K562 (cell line): Measurements from ENCODE around the gene FOXA3.

Experiments used
- CEBPG ChIP-seq, 3 experiments: fragments of 200-800 bp in 1 of 3; sonication (Bioruptor generic) in 1 of 3; sonication (generic) in 1 of 3; formaldehyde crosslinking in 1 of 3; IDR thresholded peaks in 2 of 3; conservative IDR thresholded peaks in 1 of 3; 2 replicates each; pipeline versions ENCODE4 v1.6.1 to v1.8.0; 2016 to 2022; ENCODE audit warnings: missing compliant biosample characterization in 2 of 3, missing genetic modification characterization in 2 of 3, mild to moderate bottlenecking in 1 of 3, missing genetic modification reagents in 1 of 3
- ELK1 ChIP-seq: sonication (generic); formaldehyde crosslinking; IDR thresholded peaks from 2 replicates; pipeline ENCODE4 v1.8.1; 2022; ENCODE audit warnings: missing genetic modification reagents
- GABPA ChIP-seq: fragments of 200-800 bp; sonication (Bioruptor generic); conservative IDR thresholded peaks from 2 replicates; pipeline ENCODE4 v1.6.1; 2016; ENCODE audit warnings: low read depth, missing genetic modification characterization, missing compliant biosample characterization
- HDAC1 ChIP-seq, 2 experiments: fragments of 450-650 bp; IDR thresholded peaks; 2 replicates each; pipeline ENCODE4 v1.6.1; 2016 to 2017; ENCODE audit warnings: inconsistent platforms in 1 of 2, mild to moderate bottlenecking in 1 of 2, moderate library complexity in 1 of 2
- KDM4B ChIP-seq, 2 experiments: fragments of 450-650 bp in 1 of 2; sonication (generic) in 1 of 2; IDR thresholded peaks; 2 replicates each; pipeline ENCODE4 v1.6.1; 2016 to 2017; ENCODE audit warnings: borderline replicate concordance in 2 of 2, antibody characterized with exemption in 1 of 2, low read depth in 1 of 2, mild to moderate bottlenecking in 1 of 2
- NR2C2 ChIP-seq, 2 experiments: fragments of 200-800 bp in 1 of 2; sonication (Bioruptor generic) in 1 of 2; sonication (generic) in 1 of 2; formaldehyde crosslinking in 1 of 2; IDR thresholded peaks; 2 replicates each; pipeline versions ENCODE4 v1.6.1 to v1.8.0; 2016 to 2022; ENCODE audit warnings: mild to moderate bottlenecking in 1 of 2, missing compliant biosample characterization in 1 of 2, missing genetic modification characterization in 1 of 2, missing genetic modification reagents in 1 of 2
- NUFIP1 ChIP-seq: fragments of 450-650 bp; IDR thresholded peaks from 2 replicates; pipeline ENCODE4 v1.6.1; 2018; ENCODE audit not compliant: partially characterized antibody
- POLR2A ChIP-seq: fragments of 450-650 bp; conservative IDR thresholded peaks from 2 replicates; pipeline ENCODE4 v1.6.1; 2016
- SP1 ChIP-seq: sonication (generic); formaldehyde crosslinking; IDR thresholded peaks from 2 replicates; pipeline ENCODE4 v1.8.1; 2022; ENCODE audit warnings: mild to moderate bottlenecking, missing genetic modification reagents
- SRF ChIP-seq, 2 experiments: fragments of 250-450, 450-650 bp in 1 of 2; sonication (Bioruptor Pico) in 1 of 2; sonication (generic) in 1 of 2; formaldehyde crosslinking; IDR thresholded peaks; 2 replicates each; pipeline versions ENCODE4 v1.5.0 to v1.5.1; 2020 to 2022; ENCODE audit warnings: mild to moderate bottlenecking in 1 of 2, missing genetic modification reagents in 1 of 2
- ZNF311 ChIP-seq: fragments of 250-450 bp; sonication (Bioruptor Pico); IDR thresholded peaks from 2 replicates; pipeline ENCODE4 v1.4.0; 2020; ENCODE audit warnings: mild to moderate bottlenecking, moderate library complexity
- TF ChIP-seq, protein P1 (sequence below), 3 experiments: IDR thresholded peaks in 2 of 3; conservative IDR thresholded peaks in 1 of 3; 2 replicates each; pipeline ENCODE4 v1.5.1; 2011 to 2012; ENCODE audit warnings: low read length in 3 of 3, mild to moderate bottlenecking in 3 of 3, control low read depth in 2 of 3, improper control_type of control experiment in 1 of 3, inconsistent platforms in 1 of 3, low read depth in 1 of 3, mixed read lengths in 1 of 3, moderate library complexity in 1 of 3; ENCODE audit not compliant: insufficient read depth in 2 of 3

DNA sequence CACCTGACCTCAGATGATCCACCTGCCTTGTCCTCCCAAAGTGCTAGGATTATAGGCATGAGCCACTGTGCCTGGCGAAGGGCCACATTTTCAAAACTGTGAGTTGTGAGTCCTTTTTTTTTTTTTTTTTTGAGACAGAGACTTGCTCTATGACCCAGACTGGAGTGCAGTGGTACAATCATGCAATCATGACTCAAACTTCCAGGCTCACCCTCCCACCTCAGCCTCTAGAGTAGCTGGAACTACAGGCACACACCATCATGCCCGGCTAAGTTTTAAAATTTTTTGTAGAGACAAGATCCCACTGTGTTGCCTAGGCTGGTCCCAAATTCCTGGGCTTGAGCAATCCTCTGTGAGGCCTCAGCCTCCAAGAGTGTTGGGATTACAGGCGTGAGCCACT lies 42.1 kb downstream of the FOXA3 start:
- TF ChIP-seq KDM4B (IDR thresholded peaks at IDR 0.05; ENCODE audit: borderline replicate concordance in 2 of 2, low read depth in 1 of 2) (no peak), CEBPG (CRISPR knock-in tag; IDR thresholded peaks at IDR 0.05) (no peak), CEBPG (tag; conservative IDR thresholded peaks at IDR 0.05 in 1 of 2, IDR thresholded peaks at IDR 0.05 in 1 of 2) (no peak), ZNF311 (CRISPR knock-in tag) (no peak), HDAC1 (IDR thresholded peaks at IDR 0.05) (no peak), SP1 (CRISPR knock-in tag) (no peak), NUFIP1 (no peak), GABPA (no peak), POLR2A (no peak), ELK1 (no peak), SRF (CRISPR knock-in tag; IDR thresholded peaks at IDR 0.05) (no peak), NR2C2 (CRISPR knock-in tag; IDR thresholded peaks at IDR 0.05) (no peak), NR2C2 (tag; IDR thresholded peaks at IDR 0.05) (no peak)
- TF ChIP-seq, protein P1, sequence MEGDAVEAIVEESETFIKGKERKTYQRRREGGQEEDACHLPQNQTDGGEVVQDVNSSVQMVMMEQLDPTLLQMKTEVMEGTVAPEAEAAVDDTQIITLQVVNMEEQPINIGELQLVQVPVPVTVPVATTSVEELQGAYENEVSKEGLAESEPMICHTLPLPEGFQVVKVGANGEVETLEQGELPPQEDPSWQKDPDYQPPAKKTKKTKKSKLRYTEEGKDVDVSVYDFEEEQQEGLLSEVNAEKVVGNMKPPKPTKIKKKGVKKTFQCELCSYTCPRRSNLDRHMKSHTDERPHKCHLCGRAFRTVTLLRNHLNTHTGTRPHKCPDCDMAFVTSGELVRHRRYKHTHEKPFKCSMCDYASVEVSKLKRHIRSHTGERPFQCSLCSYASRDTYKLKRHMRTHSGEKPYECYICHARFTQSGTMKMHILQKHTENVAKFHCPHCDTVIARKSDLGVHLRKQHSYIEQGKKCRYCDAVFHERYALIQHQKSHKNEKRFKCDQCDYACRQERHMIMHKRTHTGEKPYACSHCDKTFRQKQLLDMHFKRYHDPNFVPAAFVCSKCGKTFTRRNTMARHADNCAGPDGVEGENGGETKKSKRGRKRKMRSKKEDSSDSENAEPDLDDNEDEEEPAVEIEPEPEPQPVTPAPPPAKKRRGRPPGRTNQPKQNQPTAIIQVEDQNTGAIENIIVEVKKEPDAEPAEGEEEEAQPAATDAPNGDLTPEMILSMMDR (IDR thresholded peaks at IDR 0.05 in 2 of 3, conservative IDR thresholded peaks at IDR 0.05 in 1 of 3; ENCODE audit: insufficient read depth in 2 of 3, low read depth in 1 of 3, low read length in 3 of 3), result no peak
